DMS 273 treated with DMSO at 0.1 percent for 48 hours (cell line): ENCODE measurements around the gene FEZ2.

Source experiments
- DNase-seq: peaks from one replicate; lab custom pipeline; 2025; lab: John Stamatoyannopoulos, UW

Gene FEZ2

DNA sequence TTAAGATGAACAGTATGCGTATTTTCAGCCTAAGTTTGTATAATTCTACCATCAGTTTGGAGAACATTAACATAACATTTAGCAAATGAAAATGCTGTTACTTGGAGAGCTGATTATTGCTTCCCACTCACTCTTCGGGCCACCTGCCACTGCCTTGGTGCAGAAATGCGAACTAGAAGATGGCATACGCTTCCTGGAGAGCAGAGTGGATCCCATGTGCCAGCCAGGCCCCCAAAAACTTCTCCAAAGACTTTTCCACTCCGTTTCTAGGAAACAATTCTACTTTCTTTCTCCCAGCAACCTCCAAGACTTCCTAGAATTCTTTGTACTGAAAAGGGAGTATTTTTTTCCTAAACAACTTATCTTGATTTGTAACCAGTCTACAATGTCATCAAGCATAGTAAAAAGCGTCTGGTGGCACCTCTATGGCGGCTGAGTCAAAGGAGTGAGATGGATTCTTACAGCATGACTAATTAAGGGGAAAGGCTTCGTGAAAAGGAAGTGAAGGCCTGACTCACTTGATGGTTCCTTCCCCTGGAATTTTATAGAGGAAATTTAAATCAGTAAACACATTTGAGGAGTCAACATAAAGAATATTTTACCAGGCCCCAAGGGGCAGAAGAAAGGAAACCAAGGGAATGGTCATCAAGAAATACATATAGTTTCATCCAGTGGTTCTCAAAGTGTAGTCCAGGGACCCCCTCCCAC lies 36.6 kb downstream of the FEZ2 start:
- DNase-seq: no peak

DNA sequence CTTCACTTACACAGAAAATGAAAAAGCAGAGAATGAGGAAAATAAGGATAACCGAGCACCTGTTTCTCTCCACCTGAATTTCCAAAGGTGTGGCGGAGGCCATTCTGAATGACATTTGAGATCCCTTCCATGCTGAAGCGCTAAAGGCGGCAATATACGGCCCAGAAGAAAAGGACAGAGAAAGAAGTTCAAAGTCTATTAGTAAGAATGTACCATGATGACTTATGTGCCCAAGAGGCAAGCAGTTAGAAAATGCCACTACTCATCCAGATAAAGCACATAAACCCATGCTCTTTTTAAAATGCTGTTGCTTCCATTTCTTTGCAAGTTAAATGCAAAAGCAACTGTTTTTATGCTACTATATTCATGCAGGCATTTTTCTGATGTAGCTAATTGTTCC lies 37.2 kb downstream of the FEZ2 start:
- DNase-seq: no peak

DNA sequence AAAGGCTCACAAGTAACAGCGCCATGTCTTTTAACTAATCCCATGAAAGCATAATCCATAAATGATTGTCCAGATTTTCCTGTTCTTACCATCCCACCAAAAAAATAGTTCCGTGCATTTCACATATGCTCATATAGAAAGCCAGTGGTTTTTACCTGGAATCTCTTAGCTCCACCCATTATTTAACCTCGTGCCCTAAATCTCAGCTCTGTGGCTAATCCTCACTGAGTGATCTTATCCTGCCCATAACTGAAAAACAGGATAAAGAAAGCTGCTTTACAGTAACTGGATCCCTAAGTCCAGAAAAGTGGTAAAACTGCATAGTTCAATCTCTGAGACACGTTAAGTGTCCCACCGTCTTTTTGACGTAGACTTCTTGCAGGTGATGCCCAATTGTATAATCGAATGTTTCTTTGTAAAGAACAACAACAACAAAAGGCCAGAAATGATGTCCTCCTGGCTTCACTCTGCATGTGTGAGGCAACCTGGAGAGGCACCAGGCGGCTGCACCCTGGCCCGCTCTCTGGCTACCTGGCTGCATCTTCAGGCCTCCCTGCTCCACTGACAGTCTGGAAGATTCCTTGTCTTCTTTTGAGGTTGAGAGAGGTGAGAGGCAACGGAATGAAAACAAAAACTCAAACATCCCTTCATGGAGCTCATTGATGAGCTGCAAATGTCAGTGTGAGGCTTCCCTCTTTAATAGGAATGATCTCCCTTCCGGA lies 38.6 kb downstream of the FEZ2 start:
- no peak for DNase-seq

DNA sequence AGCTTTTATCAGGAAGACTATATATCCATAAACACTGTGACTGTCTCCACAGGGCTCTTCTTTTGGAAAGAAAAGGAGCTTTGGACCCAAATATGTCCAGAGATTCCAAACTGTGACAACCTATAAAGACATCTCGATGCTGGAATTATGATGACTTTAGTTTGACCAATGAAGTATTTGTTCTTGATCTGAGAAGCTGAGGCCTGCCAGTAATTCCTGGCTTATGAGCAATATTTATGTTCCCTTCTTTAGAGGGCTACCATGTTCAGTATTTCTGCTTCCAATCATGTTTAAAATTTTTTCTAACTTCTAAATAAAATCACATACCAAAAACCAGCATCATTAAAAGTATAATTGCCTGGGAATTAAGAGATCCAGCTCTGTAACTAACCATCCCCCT lies 41.1 kb downstream of the FEZ2 start:
- no peak for DNase-seq

DNA sequence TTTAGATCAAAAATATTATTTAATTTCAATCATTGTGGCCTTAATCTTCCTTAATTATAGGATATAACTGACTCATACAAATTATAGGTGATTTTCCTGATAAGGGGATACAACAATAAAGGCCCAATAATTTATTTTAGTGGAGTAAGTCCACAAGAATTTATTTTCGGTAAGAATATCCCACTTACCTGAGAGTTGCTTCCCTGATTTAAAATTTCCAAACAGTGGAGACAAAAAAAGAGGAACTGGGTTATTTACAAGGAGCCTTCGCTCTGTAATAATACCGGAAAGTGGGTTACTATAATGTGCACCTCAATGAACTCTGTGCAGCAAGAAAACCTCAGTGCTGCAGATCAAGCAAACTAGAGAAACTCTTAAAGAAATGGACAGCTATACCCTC lies 42.2 kb downstream of the FEZ2 start:
- no peak for DNase-seq

DNA sequence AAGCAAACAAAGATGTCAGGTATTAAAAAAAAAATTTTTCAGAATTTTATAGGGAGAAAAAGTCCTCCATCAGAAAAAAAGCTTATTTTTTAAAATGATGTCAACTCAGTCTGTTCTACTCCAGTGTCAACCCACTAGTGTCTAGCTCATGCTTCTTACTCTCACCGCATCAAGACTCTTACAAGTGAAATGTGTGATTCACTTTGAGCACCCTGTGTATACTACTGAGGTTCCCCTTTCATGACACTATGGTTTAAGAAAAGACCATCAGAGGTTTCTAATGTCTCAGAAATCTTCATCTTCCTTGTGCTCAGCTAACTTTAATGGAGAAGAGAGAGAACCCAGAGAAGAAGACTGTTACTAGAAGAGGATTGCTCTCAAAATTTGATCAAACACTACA lies 43.4 kb downstream of the FEZ2 start:
- DNase-seq: no peak

DNA sequence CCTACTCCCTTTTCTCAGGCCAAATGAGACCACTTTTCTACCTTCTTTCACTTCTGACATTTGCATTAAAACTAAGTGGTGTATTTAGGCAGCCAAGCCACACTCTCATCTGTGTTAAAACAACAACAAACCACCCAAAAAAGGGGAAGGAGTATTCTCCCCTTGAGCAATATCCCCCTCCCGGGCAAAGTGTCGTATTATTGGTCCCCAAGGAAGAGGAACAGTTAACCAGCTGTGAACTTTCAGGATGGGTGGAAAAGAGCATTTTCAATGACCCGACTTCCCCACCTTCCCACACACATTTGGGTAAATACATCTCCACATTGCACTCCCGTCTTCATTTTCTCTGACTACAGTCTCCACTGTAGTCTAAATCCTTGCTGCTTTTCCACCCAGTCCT lies 44.3 kb downstream of the FEZ2 start:
- no peak for DNase-seq

DNA sequence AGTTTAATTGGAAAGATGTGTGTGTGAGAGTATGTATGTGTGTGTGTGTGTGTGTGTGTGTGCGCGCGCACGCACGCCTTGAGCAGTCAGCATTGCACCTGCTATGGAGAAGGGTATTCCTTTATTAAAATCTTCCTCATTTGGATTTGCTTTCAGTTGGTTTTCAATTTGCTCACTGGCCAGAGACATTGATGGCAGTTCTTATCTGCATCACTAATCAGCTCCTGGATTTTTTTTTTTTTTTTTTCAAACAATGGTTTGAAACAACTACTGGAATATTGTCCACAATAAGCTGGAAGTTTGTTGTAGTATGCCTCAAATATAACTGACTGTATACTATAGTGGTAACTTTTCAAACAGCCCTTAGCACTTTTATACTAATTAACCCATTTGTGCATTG lies 48.0 kb downstream of the FEZ2 start:
- no peak for DNase-seq

DNA sequence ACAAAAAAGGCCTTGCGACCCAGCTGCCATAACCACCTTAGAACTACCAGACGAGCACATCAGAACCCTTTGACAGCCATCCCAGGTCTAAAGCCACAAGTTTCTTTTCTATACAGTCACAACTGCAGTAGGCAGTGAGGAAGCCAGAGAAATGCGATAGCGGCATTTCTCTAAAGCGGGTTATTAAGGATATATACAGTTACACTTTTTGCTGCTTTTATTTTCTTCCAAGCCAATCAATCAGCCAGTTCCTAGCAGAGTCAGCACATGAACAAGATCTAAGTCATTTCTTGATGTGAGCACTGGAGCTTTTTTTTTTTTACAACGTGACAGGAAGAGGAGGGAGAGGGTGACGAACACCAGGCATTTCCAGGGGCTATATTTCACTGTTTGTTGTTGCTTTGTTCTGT lies 48.8 kb downstream of the FEZ2 start:
- no peak for DNase-seq

DNA sequence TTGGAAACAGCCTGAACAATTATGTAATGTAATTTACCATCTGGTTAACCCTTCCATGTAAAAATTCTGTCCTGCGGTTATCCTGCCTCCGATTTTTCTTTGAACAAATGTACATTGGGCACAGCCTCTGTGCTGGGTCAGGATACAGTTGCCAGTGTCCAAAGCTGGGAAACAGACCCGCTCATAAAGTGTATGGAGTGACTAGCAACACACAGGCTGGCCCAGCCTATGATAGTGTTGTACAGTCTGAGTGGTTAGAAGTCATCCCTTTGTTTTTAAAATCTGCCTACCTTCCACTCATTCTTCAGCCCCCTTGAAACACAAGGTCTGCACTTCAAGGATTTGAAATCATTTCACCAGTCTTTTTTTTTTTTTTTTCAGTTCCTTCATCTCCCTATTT lies 50.1 kb downstream of the FEZ2 start:
- DNase-seq: no peak

DNA sequence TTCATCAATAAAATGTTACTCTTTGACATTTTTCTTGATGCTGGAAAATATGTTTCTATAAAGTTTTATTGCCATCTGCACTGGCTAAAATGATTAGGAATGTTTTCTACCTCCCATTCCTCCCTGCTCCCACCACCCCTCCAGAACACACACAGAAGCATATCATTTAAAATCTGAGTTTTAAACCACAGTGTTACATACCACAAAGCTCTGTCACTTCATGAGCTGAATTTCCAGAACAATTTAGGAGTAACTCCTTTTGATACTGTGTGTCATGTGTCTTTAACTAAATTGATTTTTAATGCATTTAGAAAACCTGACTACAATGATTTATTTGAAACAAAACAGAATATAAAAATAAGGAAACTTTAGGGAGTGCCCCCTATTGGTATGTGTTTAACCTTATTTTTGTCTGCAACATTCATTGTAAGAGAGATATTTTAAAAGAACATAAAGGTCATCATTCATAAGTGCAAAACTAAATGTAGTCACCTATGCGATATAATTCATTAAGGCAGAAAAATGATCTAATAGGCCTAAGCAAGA lies 52.0 kb downstream of the FEZ2 start:
- DNase-seq: no peak

DNA sequence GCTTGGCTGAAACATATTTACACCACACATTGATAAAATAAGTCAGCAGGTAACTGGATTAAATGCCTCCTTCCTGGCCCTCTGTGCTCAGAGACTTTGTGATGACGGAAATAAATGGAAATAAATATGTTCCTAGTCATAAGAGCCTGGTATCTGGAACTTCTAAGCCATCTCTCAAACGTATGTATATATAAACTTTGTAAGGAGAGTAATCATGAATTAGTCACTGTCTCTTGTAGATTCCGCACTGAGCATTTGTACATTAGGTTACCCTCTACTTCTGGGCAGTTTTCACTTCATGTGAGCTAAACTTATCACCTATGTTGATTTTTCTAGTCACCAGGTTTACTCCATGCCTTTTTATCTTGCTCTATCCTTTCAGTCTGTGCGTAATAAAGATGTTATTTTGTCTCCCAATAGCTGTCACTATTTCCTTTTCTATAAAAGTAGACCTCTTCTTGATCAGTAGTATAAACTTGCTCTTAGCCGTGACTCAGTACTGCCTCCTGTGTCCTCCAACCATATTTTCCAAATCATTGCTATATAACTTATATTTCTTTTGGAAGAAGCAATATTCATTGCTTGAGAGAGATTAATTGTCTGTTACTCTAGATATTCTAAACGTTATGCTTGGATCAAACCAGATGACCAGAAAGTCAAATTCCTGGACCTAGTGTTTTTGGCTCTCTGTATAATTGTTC lies 53.2 kb downstream of the FEZ2 start:
- no peak for DNase-seq

DNA sequence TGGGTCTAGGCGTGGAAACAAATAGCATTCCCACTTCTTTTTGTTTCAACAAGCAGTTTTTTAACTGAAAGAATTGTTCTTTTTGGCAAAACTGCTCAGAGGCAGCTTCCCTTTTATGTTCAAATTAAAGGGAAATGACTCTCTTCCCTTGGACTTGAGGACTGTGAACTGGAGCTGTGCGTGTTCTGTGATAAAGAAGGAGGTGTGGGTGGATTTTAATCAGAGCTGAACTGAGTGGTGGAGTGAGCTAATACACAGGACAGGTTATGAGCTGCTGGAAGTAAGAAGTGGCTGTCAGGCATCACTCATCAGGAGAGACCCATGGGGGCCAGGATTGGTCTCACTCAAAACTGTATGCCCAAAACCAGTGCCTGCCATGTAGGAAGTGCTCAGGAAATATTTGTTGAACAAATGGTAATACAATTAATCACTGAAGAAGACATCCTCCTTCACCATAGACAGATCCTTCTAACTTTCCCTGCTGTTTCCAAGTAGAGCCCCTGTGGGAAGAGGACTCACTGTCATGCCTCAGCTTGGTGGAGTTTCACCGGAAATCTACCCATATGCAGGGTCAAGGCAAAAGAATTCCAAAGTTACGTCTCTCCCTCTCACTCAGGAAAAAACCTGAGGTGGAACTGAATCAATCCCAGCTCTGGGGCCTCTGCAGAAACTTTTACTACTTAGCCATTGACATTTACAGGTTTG lies 55.9 kb downstream of the FEZ2 start:
- DNase-seq: no peak

DNA sequence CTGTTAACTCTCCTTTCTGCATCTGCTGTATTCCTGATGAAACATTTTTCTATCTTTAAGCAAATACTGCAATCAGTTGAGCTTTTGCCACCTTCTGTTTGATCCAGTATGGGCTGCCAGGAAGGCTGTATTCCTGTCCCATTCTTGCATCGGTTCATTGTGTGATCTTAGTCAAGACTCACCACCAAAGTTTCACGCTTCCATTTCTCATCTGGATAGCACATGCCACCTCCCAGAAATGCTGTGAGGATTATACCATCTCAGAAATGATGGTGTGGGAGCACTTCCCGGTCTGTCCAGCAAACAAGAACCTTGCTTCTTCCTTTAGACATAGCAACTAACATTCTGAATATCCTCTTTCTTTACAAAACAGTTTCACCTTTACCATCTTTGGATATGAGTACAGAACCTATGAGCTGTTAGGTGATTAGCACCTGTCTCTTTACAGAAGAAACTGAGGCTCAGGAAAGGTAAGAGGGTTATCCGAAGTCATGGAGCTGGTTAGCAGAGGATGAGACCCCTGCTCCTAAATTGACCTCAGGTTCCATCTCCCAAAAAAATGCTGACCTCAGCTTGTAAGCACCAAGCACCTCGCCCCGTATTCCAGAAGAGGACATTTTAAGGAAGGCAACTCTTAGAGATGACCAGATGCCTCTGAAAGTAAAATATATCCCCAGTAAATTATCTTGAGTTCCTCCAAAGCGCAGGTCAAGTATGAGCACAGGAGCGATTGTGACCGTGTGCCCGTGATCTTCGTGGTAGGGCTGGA lies 56.8 kb downstream of the FEZ2 start:
- DNase-seq: no peak

DNA sequence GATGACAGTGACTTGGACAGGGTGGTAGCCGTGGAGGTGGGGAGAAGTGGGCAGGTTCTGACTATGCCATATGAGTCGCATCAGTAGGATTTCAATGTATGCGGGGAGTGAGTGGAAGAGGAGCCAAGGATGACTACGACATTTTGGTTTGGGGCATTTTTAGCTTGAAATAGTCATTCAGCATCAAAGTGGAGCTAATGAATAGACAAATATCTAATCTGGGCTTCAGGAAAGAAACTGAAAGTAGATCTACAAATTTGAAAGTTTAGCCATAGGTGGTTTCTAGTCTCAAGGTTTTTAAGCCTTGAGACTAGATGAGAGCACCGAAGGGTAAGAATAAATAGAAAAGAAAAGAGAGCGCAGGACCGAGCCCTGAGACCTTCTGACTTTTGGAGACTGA lies 58.3 kb downstream of the FEZ2 start:
- no peak for DNase-seq

DNA sequence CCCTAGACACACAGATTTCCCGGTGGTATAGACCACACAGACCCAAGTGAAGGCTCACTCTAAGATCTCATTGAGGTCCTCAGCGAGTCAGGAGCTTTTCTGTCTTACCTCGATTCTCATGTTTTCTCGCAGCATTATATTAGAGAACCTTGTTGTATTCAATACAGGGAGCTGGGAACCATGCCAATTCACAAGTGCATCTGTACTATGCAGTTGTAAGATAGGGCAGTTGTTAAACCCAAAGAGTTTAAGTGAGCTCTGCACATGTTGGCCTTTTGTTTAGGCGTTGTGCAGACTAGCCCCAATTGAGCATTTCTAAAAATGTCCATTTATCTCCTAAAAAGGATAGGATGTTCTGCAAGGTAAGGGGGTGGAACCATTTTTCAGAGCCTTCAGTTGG lies 59.6 kb downstream of the FEZ2 start:
- no peak for DNase-seq

DNA sequence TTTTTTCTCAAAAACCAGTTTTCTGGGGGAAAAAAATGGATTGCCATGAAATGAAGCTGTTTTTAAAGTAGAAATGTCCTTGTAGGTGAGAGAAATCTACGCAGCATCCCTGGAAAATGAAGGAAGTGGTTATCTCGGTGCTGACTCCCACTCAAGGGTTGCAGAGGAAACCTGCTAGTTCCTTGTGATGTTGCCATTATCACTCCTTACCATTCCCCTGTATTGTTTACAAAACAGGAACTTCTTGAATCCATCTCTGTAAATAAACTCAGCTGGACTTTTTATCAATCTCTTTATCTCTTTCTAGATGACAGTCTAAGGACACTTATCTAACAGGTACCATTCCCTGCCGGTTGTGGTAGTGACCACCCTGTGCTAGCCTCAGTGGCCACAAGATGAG lies 61.2 kb downstream of the FEZ2 start:
- no peak for DNase-seq

DNA sequence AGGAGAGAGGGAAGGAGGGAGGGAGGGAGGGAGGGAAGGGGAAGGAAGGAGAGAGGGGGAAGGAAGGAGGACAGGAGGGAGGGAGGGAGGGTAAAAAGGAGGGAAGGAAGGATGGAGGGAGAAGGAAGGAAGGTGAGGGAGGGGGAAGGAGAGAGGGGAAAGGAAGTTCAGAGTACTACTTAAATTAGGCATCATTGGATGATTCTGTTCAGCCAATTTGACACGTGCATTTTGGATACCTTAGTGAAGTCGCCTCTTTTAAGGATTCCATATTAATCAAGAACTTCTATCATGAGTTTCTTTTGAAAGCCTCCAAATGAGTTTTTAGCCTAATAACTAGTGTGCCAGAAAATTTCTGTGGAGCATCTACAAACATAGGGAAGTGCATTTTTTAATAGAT lies 62.9 kb downstream of the FEZ2 start:
- no peak for DNase-seq

DNA sequence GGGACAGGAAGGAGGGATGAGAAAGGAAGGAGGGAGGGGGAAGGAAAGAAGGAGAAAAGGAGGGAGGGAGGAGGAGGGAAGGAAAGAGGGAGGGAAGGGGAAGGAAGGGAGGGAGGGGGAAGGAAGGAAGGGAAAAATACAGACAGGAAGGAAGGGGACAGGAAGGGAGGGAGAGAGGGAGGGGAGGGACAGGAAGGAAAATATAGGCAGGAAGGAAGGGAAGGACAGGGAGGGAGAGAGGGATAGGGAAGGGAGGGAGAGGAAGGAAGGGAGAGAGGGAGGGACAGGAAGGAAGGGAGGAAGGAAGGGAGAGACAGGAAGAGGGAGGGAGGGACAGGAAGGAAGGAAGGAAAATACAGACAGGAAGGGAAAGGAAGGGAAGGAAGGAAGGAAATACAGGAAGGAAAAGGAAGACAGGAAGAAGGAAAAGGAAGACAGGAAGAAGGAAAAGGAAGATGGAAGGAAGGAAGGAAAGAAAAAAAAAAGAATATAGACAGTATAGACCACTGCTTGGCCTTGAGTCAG lies 63.6 kb downstream of the FEZ2 start:
- no peak for DNase-seq

DNA sequence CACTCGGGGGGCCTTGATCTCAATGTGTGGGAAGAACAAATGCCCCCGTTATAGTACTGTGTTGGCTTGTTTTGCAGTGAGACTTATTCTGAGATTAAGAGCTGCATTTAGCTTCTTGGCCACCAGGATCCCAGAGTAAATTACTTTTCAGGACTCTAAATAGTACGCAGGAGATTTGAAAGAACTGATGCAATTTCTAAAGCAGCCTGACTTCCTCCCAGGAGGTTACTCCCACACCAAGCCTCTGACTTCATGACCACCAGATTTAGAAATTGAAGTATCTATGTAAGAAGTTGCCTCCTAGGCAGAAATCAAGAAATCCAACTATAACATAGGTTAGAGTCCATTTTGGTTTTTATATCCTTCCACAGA lies 67.0 kb downstream of the FEZ2 start:
- DNase-seq: no peak

DNA sequence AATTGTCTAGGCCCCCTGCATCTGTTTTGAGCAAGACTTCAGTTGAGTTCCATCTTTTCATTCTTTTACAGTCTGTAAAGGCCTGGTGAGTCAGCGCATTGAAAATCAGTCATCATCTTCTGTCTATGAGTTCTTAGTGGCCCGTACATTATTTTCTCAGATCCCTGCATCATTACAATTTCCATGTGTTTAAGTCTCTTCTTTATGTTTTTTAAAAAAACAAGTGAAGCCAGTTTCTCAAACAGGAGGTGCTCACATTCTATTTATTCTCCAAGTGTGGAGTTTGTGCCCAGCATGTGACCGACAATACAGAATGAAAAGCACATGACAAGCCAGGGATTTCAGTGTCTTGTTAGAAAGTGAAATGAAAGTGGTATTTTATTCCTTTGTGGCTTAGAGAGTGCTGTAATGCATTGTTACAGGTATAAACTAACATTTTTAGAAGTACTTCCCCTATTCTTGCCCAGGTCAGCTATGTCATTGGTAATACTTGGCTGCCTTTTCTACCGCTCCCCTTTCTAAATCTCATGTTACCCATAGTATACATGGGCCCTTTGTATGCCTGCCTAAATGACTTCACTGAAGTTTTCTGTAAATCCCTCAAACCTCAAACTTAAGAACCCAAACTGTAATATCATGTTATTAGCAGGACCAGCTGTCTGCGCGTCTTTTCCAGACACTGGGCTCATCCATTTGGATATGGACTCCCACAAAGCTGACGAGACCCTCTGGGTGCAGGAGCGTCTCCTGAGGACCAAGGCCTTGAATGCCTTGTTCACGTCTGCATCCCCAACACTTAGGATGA lies 67.6 kb downstream of the FEZ2 start:
- DNase-seq: no peak
